SU-DHL-6 (cell line): ENCODE results near the gene C3orf49.

ENCODE experiments used
- CTCF ChIP-seq: fragments of 200-600 bp; sonication (generic); IDR thresholded peaks from one replicate; pipeline ENCODE4 v1.5.1; 2017; ENCODE audit warnings: antibody characterized with exemption, mild to moderate bottlenecking, low read length, moderate library complexity; ENCODE audit not compliant: insufficient read depth, poor library complexity, severe bottlenecking
- EZH2phosphoT487 ChIP-seq: fragments of 200-600 bp; sonication (generic), shearing (Covaris generic); conservative IDR thresholded peaks from 2 replicates; pipeline ENCODE4 v1.6.1; 2018; ENCODE audit warnings: mild to moderate bottlenecking, antibody characterized with exemption, low read length, moderate library complexity, mixed read lengths

GRCh38 chr3:63779227-63779626 is 39.9 kb upstream of the C3orf49 start:
- TF ChIP-seq CTCF (no peak), EZH2phosphoT487 (no peak)
